ENCODE data around the gene LNPEP.

Gene LNPEP

GRCh38 chr5:96942911-96943310 lies 7.0 kb downstream of the LNPEP start:
- Histone ChIP-seq H3K36me3 (ENCODE audit: control insufficient read depth, insufficient read depth, low read length) (no peaks in the 10 kb centered on the region), H3K4me1 (ENCODE audit: control insufficient read depth, insufficient read depth, low read length) (no peaks in the 10 kb centered on the region), H3K9me3 (ENCODE audit: control insufficient read depth, insufficient read depth, low read depth, low read length) (no peaks in the 10 kb centered on the region), H3K27ac (ENCODE audit: low read depth, low read length) (no peak overlapping the region), H3K4me3 (ENCODE audit: low read depth, low read length) (no peak overlapping the region), H3K27me3 (ENCODE audit: control insufficient read depth, insufficient read depth, low read length) (no peaks in the 10 kb centered on the region), H3K9ac (ENCODE audit: low read length) (no peak overlapping the region)

GRCh38 chr5:96943799-96944198 lies 7.9 kb downstream of the LNPEP start:
- peaks cover under 1% of the 10 kb centered on the region; the same call in 1 of the 2 replicates for H3K9me3 ChIP-seq (ENCODE audit: control insufficient read depth, insufficient read depth, low read depth, low read length)
- no peaks in the 10 kb centered on the region for H3K27me3 ChIP-seq (ENCODE audit: control insufficient read depth, insufficient read depth, low read length)
- H3K4me3 ChIP-seq (ENCODE audit: low read depth, low read length), result no peak overlapping the region
- H3K9ac ChIP-seq (ENCODE audit: low read length), result no peak overlapping the region
- no peaks in the 10 kb centered on the region for H3K4me1 ChIP-seq (ENCODE audit: control insufficient read depth, insufficient read depth, low read length)
- no peak overlapping the region for H3K27ac ChIP-seq (ENCODE audit: low read depth, low read length)
- no peaks in the 10 kb centered on the region for H3K36me3 ChIP-seq (ENCODE audit: control insufficient read depth, insufficient read depth, low read length)

- no peaks in the 10 kb centered on the region for H3K4me1 ChIP-seq (ENCODE audit: control insufficient read depth, insufficient read depth, low read length)
- no peaks in the 10 kb centered on the region for H3K36me3 ChIP-seq (ENCODE audit: control insufficient read depth, insufficient read depth, low read length)
- H3K9me3 ChIP-seq (ENCODE audit: control insufficient read depth, insufficient read depth, low read depth, low read length), result peaks cover 9% of the 10 kb centered on the region
- H3K27ac ChIP-seq (ENCODE audit: low read depth, low read length), result no peak overlapping the region
- H3K9ac ChIP-seq (ENCODE audit: low read length), result no peak overlapping the region
- no peak overlapping the region for H3K4me3 ChIP-seq (ENCODE audit: low read depth, low read length)
- no peaks in the 10 kb centered on the region for H3K27me3 ChIP-seq (ENCODE audit: control insufficient read depth, insufficient read depth, low read length)
These were observed 9.4 kb downstream of the LNPEP start for GRCh38 chr5:96945144-96945897.

GRCh38 chr5:96946381-96946780 lies 10.5 kb downstream of the LNPEP start:
- H3K9ac ChIP-seq (ENCODE audit: low read length), result no peak overlapping the region
- peaks cover 9% of the 10 kb centered on the region for H3K9me3 ChIP-seq (ENCODE audit: control insufficient read depth, insufficient read depth, low read depth, low read length)
- H3K27me3 ChIP-seq (ENCODE audit: control insufficient read depth, insufficient read depth, low read length), result no peaks in the 10 kb centered on the region
- no peak overlapping the region for H3K4me3 ChIP-seq (ENCODE audit: low read depth, low read length)
- H3K4me1 ChIP-seq (ENCODE audit: control insufficient read depth, insufficient read depth, low read length), result no peaks in the 10 kb centered on the region; the same call in 1 of the 2 replicates
- H3K36me3 ChIP-seq (ENCODE audit: control insufficient read depth, insufficient read depth, low read length), result no peaks in the 10 kb centered on the region
- H3K27ac ChIP-seq (ENCODE audit: low read depth, low read length), result no peak overlapping the region

- Histone ChIP-seq H3K36me3 (ENCODE audit: control insufficient read depth, insufficient read depth, low read length) (no peaks in the 10 kb centered on the region), H3K4me3 (ENCODE audit: low read depth, low read length) (no peak overlapping the region), H3K27me3 (ENCODE audit: control insufficient read depth, insufficient read depth, low read length) (no peaks in the 10 kb centered on the region), H3K9ac (ENCODE audit: low read length) (no peak overlapping the region), H3K27ac (ENCODE audit: low read depth, low read length) (no peak overlapping the region), H3K9me3 (ENCODE audit: control insufficient read depth, insufficient read depth, low read depth, low read length) (peaks cover 9% of the 10 kb centered on the region), H3K4me1 (ENCODE audit: control insufficient read depth, insufficient read depth, low read length) (no peaks in the 10 kb centered on the region; the same call in 1 of the 2 replicates)
These were observed 16.4 kb downstream of the LNPEP start for GRCh38 chr5:96952118-96952750.

- H3K27ac ChIP-seq (ENCODE audit: low read depth, low read length), result no peak overlapping the region
- H3K9me3 ChIP-seq (ENCODE audit: control insufficient read depth, insufficient read depth, low read depth, low read length), result peaks cover 9% of the 10 kb centered on the region
- no peak overlapping the region for H3K4me3 ChIP-seq (ENCODE audit: low read depth, low read length)
- H3K36me3 ChIP-seq (ENCODE audit: control insufficient read depth, insufficient read depth, low read length), result no peaks in the 10 kb centered on the region
- H3K9ac ChIP-seq (ENCODE audit: low read length), result no peak overlapping the region
- H3K4me1 ChIP-seq (ENCODE audit: control insufficient read depth, insufficient read depth, low read length), result no peaks in the 10 kb centered on the region; the same call in 1 of the 2 replicates
- no peaks in the 10 kb centered on the region for H3K27me3 ChIP-seq (ENCODE audit: control insufficient read depth, insufficient read depth, low read length)
These were observed 17.3 kb downstream of the LNPEP start for GRCh38 chr5:96952974-96953730.

- Histone ChIP-seq H3K4me1 (ENCODE audit: control insufficient read depth, insufficient read depth, low read length) (no peaks in the 10 kb centered on the region), H3K9ac (ENCODE audit: low read length) (no peak overlapping the region), H3K27ac (ENCODE audit: low read depth, low read length) (no peak overlapping the region), H3K9me3 (ENCODE audit: control insufficient read depth, insufficient read depth, low read depth, low read length) (no peaks in the 10 kb centered on the region), H3K4me3 (ENCODE audit: low read depth, low read length) (no peak overlapping the region), H3K36me3 (ENCODE audit: control insufficient read depth, insufficient read depth, low read length) (no peaks in the 10 kb centered on the region), H3K27me3 (ENCODE audit: control insufficient read depth, insufficient read depth, low read length) (no peaks in the 10 kb centered on the region)
These were observed 21.6 kb downstream of the LNPEP start for GRCh38 chr5:96957254-96958049.

GRCh38 chr5:96958977-96959376 lies 23.1 kb downstream of the LNPEP start:
- Histone ChIP-seq H3K27ac (ENCODE audit: low read depth, low read length) (no peak overlapping the region), H3K9ac (ENCODE audit: low read length) (no peak overlapping the region), H3K36me3 (ENCODE audit: control insufficient read depth, insufficient read depth, low read length) (no peaks in the 10 kb centered on the region), H3K27me3 (ENCODE audit: control insufficient read depth, insufficient read depth, low read length) (no peaks in the 10 kb centered on the region), H3K4me3 (ENCODE audit: low read depth, low read length) (no peak overlapping the region), H3K9me3 (ENCODE audit: control insufficient read depth, insufficient read depth, low read depth, low read length) (no peaks in the 10 kb centered on the region), H3K4me1 (ENCODE audit: control insufficient read depth, insufficient read depth, low read length) (no peaks in the 10 kb centered on the region)

- Histone ChIP-seq H3K9ac (ENCODE audit: low read length) (no peak overlapping the region), H3K4me3 (ENCODE audit: low read depth, low read length) (no peak overlapping the region)
These were observed 25.2 kb downstream of the LNPEP start for GRCh38 chr5:96961053-96961452.

GRCh38 chr5:96962540-96962991 lies 26.7 kb downstream of the LNPEP start:
- Histone ChIP-seq H3K9ac (ENCODE audit: low read length) (no peak overlapping the region), H3K36me3 (ENCODE audit: control insufficient read depth, insufficient read depth, low read length) (no peaks in the 10 kb centered on the region), H3K4me3 (ENCODE audit: low read depth, low read length) (no peak overlapping the region), H3K27ac (ENCODE audit: low read depth, low read length) (no peak overlapping the region), H3K9me3 (ENCODE audit: control insufficient read depth, insufficient read depth, low read depth, low read length) (no peaks in the 10 kb centered on the region), H3K4me1 (ENCODE audit: control insufficient read depth, insufficient read depth, low read length) (no peaks in the 10 kb centered on the region), H3K27me3 (ENCODE audit: control insufficient read depth, insufficient read depth, low read length) (no peaks in the 10 kb centered on the region)

More at GRCh38 chr5:96961053-96961452, 25.2 kb downstream of the LNPEP start:
- H3K27me3 ChIP-seq (ENCODE audit: control insufficient read depth, insufficient read depth, low read length), result no peaks in the 10 kb centered on the region
- no peaks in the 10 kb centered on the region for H3K4me1 ChIP-seq (ENCODE audit: control insufficient read depth, insufficient read depth, low read length)
- no peaks in the 10 kb centered on the region for H3K36me3 ChIP-seq (ENCODE audit: control insufficient read depth, insufficient read depth, low read length)
- H3K27ac ChIP-seq (ENCODE audit: low read depth, low read length), result no peak overlapping the region
- no peaks in the 10 kb centered on the region for H3K9me3 ChIP-seq (ENCODE audit: control insufficient read depth, insufficient read depth, low read depth, low read length)

Measured in HUES6 (cell line).